Esophagus muscularis mucosa (tissue), 3 donors: ENCODE data around the gene ANKHD1.

Source experiments
- CTCF ChIP-seq, 3 experiments: fragments of 200-600 bp in 2 of 3; fragments of 450-650 bp in 1 of 3; sonication (generic) in 2 of 3; IDR thresholded peaks; one replicate each; pipeline ENCODE4 v1.5.1; 2017 to 2019; ENCODE audit warnings: antibody characterized with exemption in 3 of 3, mild to moderate bottlenecking in 2 of 3, moderate library complexity in 1 of 3
- EP300 ChIP-seq: sonication (generic); formaldehyde crosslinking; IDR thresholded peaks from one replicate; pipeline ENCODE4 v1.6.1; 2017; ENCODE audit warnings: antibody characterized with exemption

- no peak for TF ChIP-seq EP300
- TF ChIP-seq CTCF (IDR thresholded peaks at IDR 0.05) = no peak
Measured at GRCh38 chr5:140498591-140498990, 97.0 kb downstream of the ANKHD1 start.
